ENCODE data around the gene WDR4. TPM values are rescaled to one million over a fixed set of nuclear protein-coding genes. Genes with fewer than 3 reads are reported as not detected.
"Not testable (repeated sequence)": the region's sequence is repeated elsewhere in the genome, so short reads cannot be mapped to it uniquely, and the experiment has no call there.

The WDR4 gene
- total RNA-seq, 1 experiment from 2014 or later = 17.6 TPM

GRCh38 chr21:42841156-42841915 is 38.0 kb downstream of the WDR4 start:
- Histone ChIP-seq H3K36me3 (ENCODE audit: low read depth) (no peaks in the 10 kb centered on the region), H3F3A (ENCODE audit: insufficient read depth, low read depth) (no peaks in the 10 kb centered on the region; the same call in 1 of the 2 replicates), H3K4me2 (no peak overlapping the region), H3K4me1 (replicated peaks; ENCODE audit: insufficient read depth) (no peaks in the 10 kb centered on the region), H3K27me3 (ENCODE audit: insufficient read depth, low read depth) (no peaks in the 10 kb centered on the region), H2AFZ (no peak overlapping the region), H3K9me2 (ENCODE audit: insufficient read depth) (no peaks in the 10 kb centered on the region), H3K79me2 (ENCODE audit: low read depth) (no peaks in the 10 kb centered on the region), H3K27ac (no peak overlapping the region), H3K9me3 (ENCODE audit: insufficient read depth, low read depth) (no peaks in the 10 kb centered on the region), H4K20me1 (ENCODE audit: insufficient read depth) (peaks cover 15% of the 10 kb centered on the region), H3K4me3 (no peak overlapping the region)
- ChIA-PET POLR2A (ENCODE audit: unreplicated experiment) (no interaction called here), CTCF (no interaction called here)
- intact Hi-C loops (cut with micrococcal nuclease; ENCODE audit: unreplicated experiment) = no loop called here
- TF ChIP-seq EZH2 (IDR thresholded peaks at IDR 0.05; ENCODE audit: low read depth) = no peak
- no peak for TF ChIP-seq CTCF (conservative IDR thresholded peaks at IDR 0.05)
- DNase-seq = no peak
- BruUV-seq (replicated peaks) = no TSS peak

- peaks cover 15% of the 10 kb centered on the region; the same call in 1 of the 2 replicates for H4K20me1 ChIP-seq (ENCODE audit: insufficient read depth)
- intact Hi-C loops (cut with micrococcal nuclease; ENCODE audit: unreplicated experiment) = no loop called here
- H3K27ac ChIP-seq = no peak overlapping the region
- peaks cover 3% of the 10 kb centered on the region; the same call in 1 of the 2 replicates for H3F3A ChIP-seq (ENCODE audit: insufficient read depth, low read depth)
- H3K4me2 ChIP-seq = no peak overlapping the region
- H2AFZ ChIP-seq = no peak overlapping the region
- TF ChIP-seq EZH2 (IDR thresholded peaks at IDR 0.05; ENCODE audit: low read depth) = no peak
- TF ChIP-seq CTCF (conservative IDR thresholded peaks at IDR 0.05) = no peak
- H3K9me2 ChIP-seq (ENCODE audit: insufficient read depth) = no peaks in the 10 kb centered on the region
- H3K9me3 ChIP-seq (ENCODE audit: insufficient read depth, low read depth) = no peaks in the 10 kb centered on the region
- ChIA-PET CTCF (no interaction called here), POLR2A (ENCODE audit: unreplicated experiment) (no interaction called here)
- H3K4me1 ChIP-seq (replicated peaks; ENCODE audit: insufficient read depth) = no peaks in the 10 kb centered on the region
- no peaks in the 10 kb centered on the region for H3K27me3 ChIP-seq (ENCODE audit: insufficient read depth, low read depth)
- no peaks in the 10 kb centered on the region for H3K36me3 ChIP-seq (ENCODE audit: low read depth)
- no peak overlapping the region for H3K4me3 ChIP-seq
- no TSS peak for BruUV-seq (replicated peaks)
- no peak for DNase-seq
- no peaks in the 10 kb centered on the region for H3K79me2 ChIP-seq (ENCODE audit: low read depth)
These were observed 38.8 kb downstream of the WDR4 start for GRCh38 chr21:42840411-42841155.

- Histone ChIP-seq H3K36me3 (ENCODE audit: low read depth) (no peaks in the 10 kb centered on the region), H3K27me3 (ENCODE audit: insufficient read depth, low read depth) (no peaks in the 10 kb centered on the region), H3K4me1 (replicated peaks; ENCODE audit: insufficient read depth) (no peaks in the 10 kb centered on the region), H3F3A (ENCODE audit: insufficient read depth, low read depth) (peaks cover 3% of the 10 kb centered on the region; the same call in 1 of the 2 replicates), H3K4me2 (no peak overlapping the region), H4K20me1 (ENCODE audit: insufficient read depth) (peaks cover 7% of the 10 kb centered on the region; the same call in 1 of the 2 replicates), H3K9me2 (ENCODE audit: insufficient read depth) (no peaks in the 10 kb centered on the region), H2AFZ (no peak overlapping the region), H3K27ac (no peak overlapping the region), H3K9me3 (ENCODE audit: insufficient read depth, low read depth) (no peaks in the 10 kb centered on the region), H3K4me3 (no peak overlapping the region), H3K79me2 (ENCODE audit: low read depth) (no peaks in the 10 kb centered on the region)
- ChIA-PET CTCF (no interaction called here), POLR2A (ENCODE audit: unreplicated experiment) (no interaction called here)
- no TSS peak for BruUV-seq (replicated peaks)
- DNase-seq = no peak
- intact Hi-C loops (cut with micrococcal nuclease; ENCODE audit: unreplicated experiment) = no loop called here
- TF ChIP-seq CTCF (conservative IDR thresholded peaks at IDR 0.05) = no peak
- no peak for TF ChIP-seq EZH2 (IDR thresholded peaks at IDR 0.05; ENCODE audit: low read depth)
These were observed 39.8 kb downstream of the WDR4 start for GRCh38 chr21:42839271-42840231.

GRCh38 chr21:42838212-42838690 is 41.1 kb downstream of the WDR4 start:
- H3K4me1 ChIP-seq (replicated peaks; ENCODE audit: insufficient read depth); H2AFZ ChIP-seq; H3K27me3 ChIP-seq (ENCODE audit: insufficient read depth, low read depth); DNase-seq; H3K4me3 ChIP-seq; H3K27ac ChIP-seq; CTCF ChIA-PET; H3K9me3 ChIP-seq (ENCODE audit: insufficient read depth, low read depth); BruUV-seq (replicated peaks); H4K20me1 ChIP-seq (ENCODE audit: insufficient read depth); H3K36me3 ChIP-seq (ENCODE audit: low read depth); H3K9me2 ChIP-seq (ENCODE audit: insufficient read depth); POLR2A ChIA-PET (ENCODE audit: unreplicated experiment); H3F3A ChIP-seq (ENCODE audit: insufficient read depth, low read depth); intact Hi-C loops (cut with micrococcal nuclease; ENCODE audit: unreplicated experiment); H3K4me2 ChIP-seq; H3K79me2 ChIP-seq (ENCODE audit: low read depth): not testable (repeated sequence)
